Measurements from ENCODE around the gene ESRRG.
A peak's percentile ranks its signal among the peaks of the same experiment; 100 is the strongest.
"Not testable (repeated sequence)": the region's sequence is repeated elsewhere in the genome, so short reads cannot be mapped to it uniquely, and the experiment has no call there.

ESRRG gene

GRCh38 chr1:216710055-216710454, 13.2 kb downstream of the ESRRG start:
- no peak for TF ChIP-seq CTCF (IDR thresholded peaks at IDR 0.05; ENCODE audit: insufficient read depth, low read depth, low read length, missing control alignments)
- DNase-seq (ENCODE audit: low read depth): no peak
- H3K4me3 ChIP-seq (ENCODE audit: low read depth, low read length): no peak overlapping the region

- H3K4me3 ChIP-seq (ENCODE audit: low read depth, low read length): no peak overlapping the region
- DNase-seq (ENCODE audit: low read depth): no peak
- TF ChIP-seq CTCF (IDR thresholded peaks at IDR 0.05; ENCODE audit: insufficient read depth, low read depth, low read length, missing control alignments): no peak
Measured at GRCh38 chr1:216705676-216706075, 17.6 kb downstream of the ESRRG start.

GRCh38 chr1:216704065-216704464, 19.2 kb downstream of the ESRRG start:
- not testable (repeated sequence) for DNase-seq (ENCODE audit: low read depth); H3K4me3 ChIP-seq (ENCODE audit: low read depth, low read length)

GRCh38 chr1:216702170-216702569, 21.1 kb downstream of the ESRRG start:
- H3K4me3 ChIP-seq (ENCODE audit: low read depth, low read length): no peak overlapping the region
- TF ChIP-seq CTCF (IDR thresholded peaks at IDR 0.05; ENCODE audit: insufficient read depth, low read depth, low read length, missing control alignments): no peak
- DNase-seq (ENCODE audit: low read depth): peak; percentile 7

GRCh38 chr1:216700779-216701178, 22.4 kb downstream of the ESRRG start:
- TF ChIP-seq CTCF (IDR thresholded peaks at IDR 0.05; ENCODE audit: insufficient read depth, low read depth, low read length, missing control alignments): no peak
- no peak for DNase-seq (ENCODE audit: low read depth)
- no peak overlapping the region for H3K4me3 ChIP-seq (ENCODE audit: low read depth, low read length)

- no peak for TF ChIP-seq CTCF (IDR thresholded peaks at IDR 0.05; ENCODE audit: insufficient read depth, low read depth, low read length, missing control alignments)
- no peak overlapping the region for H3K4me3 ChIP-seq (ENCODE audit: low read depth, low read length)
- DNase-seq (ENCODE audit: low read depth): no peak
Measured at GRCh38 chr1:216691710-216692109, 31.5 kb downstream of the ESRRG start.

GRCh38 chr1:216690603-216691002, 32.6 kb downstream of the ESRRG start:
- TF ChIP-seq CTCF (IDR thresholded peaks at IDR 0.05; ENCODE audit: insufficient read depth, low read depth, low read length, missing control alignments): no peak
- DNase-seq (ENCODE audit: low read depth): no peak
- no peak overlapping the region for H3K4me3 ChIP-seq (ENCODE audit: low read depth, low read length)

Data from GM12865 (cell line).